HG02798 (cell line): ENCODE measurements around the gene NUDCD3.

Experiments used
- ATAC-seq: cut with Tn5 transposase; IDR thresholded peaks from one replicate; pipeline ENCODE4 v1.9.1; 2021; ENCODE audit warnings: mild to moderate bottlenecking; ENCODE audit not compliant: unreplicated experiment, poor library complexity

NUDCD3 gene

DNA sequence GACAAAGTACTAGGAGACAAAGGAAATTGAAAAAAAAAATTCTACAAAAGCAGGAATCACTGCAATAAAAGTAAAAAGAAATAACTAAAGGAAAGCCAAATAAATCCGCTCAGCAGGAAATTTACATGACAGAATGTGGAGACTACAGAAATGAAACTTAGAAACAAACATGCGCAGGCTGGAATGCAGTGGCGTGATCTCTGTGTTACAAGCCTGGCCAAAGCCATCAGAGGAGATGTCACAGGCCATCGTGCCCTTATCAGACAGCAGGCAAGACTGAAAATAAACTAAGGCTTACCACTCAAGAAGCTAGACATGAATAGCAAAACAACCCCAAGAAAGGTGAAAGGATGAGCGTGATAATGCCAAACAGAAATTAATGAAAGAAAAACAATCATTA is 158.8 kb downstream of the NUDCD3 start:
- no peak for ATAC-seq

DNA sequence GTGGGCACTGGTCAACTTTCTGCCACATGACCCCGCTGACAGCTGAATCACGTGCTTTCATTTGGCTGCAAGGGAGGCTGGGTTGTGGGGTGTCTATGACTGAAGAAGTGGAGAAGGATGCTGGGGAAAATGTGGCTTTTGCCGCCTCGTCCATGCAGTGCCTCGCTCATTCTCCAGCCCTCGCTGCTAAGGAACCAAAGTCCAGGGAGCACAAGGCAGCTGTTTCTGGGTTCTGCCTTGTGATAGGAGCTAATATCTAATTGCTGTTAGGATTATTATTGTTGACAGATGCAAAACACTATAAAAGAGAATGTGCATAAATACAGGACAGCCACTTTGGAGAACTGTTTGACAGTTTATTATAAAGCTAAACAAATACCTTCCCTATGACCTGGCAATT is 160.1 kb downstream of the NUDCD3 start:
- ATAC-seq, result no peak

DNA sequence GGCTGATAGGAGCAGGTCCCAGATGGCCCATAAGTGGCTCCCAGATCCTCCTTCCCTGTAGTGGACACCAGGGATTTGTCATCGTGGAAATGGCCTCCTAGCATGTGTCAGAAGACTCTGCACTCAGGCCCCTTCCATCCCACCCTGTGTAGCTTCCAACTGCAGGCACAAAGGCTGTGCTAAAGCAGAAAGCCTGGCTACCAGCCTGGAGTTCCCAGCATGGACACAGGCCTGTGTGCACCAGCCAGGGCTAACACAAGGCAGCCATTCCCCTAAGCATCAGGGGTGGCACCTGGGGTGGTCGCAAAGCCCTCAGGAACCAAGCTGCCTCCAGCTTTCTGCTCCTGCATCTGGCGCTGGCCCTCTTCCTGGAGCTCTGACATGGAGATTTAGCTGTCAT is 160.6 kb downstream of the NUDCD3 start:
- ATAC-seq, result no peak
